GM21529 (cell line): ENCODE data around the gene LRRC66.

Source experiments
- ATAC-seq: cut with Tn5 transposase; IDR thresholded peaks from one replicate; pipeline ENCODE4 v1.9.1; 2021; ENCODE audit not compliant: unreplicated experiment

Gene LRRC66

DNA sequence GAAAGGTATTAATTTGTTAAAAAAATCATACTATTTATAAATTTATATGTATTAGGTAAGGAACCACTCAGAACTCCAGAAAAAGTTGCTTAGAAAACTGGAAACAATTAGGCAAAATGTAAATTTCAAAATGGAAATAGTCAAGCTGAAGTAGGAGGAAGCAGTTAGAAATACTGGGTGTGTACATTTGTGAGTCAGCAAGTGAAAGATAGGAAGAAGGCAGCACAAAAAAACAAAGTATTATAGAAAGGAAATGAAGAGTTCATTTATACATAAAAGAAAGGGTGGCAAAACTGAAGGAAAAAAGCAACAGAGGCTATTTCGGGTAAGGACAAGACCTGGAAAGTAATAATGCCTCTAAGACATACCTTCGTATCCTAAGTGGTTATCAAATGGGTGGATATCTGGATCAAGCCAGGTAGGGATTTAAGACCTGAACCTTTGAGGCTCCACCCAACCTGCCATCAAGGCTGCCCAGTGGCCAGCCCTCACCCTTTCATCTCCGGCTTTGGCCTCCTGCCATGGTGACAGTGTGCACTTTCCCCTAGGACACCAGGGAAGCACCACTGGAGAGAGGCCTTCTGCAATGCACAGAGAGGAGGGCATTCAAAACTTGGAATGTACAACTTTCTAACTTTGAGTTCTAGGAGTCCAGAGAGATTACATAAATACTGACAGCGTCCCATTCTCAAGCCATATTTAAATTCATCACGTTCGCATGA lies at the start of gene LRRC66:
Gene LRRC66, minus strand, starts transcription at position 428 of the 722 bp plus-strand sequence. CDS start 2,750 bp downstream, outside the sequence.
- no peak for ATAC-seq

GRCh38 chr4:52069571-52069970 lies 49.4 kb upstream of the LRRC66 start:
- ATAC-seq, result no peak

- no peak for ATAC-seq
Measured at GRCh38 chr4:52059372-52059771, 39.2 kb upstream of the LRRC66 start.

GRCh38 chr4:52058275-52058674 lies 38.1 kb upstream of the LRRC66 start:
- no peak for ATAC-seq

DNA sequence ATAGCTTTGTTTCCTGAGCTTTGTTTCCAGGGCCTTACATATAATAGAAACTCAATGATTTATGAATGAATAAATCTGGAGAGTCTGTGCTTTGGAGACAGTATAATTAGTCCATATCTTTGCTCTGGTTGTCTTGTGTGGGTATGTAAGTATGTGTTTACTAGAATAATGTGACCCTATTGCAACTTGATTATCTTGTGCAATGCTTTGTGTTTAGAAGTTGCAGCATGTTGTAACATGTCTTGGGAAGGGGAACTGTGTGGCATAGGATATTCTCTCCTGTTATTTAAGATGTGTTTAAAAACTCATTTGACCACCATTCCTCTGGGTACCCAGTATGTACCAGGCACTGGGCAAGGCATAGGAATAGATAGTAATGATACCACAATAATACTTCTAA lies 37.0 kb upstream of the LRRC66 start:
- no peak for ATAC-seq

- no peak for ATAC-seq
Measured at GRCh38 chr4:52054254-52054653, 34.1 kb upstream of the LRRC66 start.

DNA sequence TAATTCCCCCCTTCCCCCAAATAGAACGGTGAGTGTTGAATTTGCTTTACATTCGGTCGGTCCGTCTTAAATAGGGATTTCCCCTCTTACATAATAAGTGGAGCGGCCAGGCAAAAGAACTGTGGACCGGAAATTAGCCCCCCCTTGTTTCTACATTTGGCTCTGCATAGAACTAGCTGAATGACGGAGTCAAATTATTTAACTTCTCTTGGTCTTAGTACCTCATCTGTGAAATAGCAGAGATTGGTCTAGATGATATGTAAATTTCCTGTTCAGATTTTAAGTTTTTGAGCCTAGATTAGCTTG lies 32.3 kb upstream of the LRRC66 start:
- ATAC-seq, result peak; percentile 67

DNA sequence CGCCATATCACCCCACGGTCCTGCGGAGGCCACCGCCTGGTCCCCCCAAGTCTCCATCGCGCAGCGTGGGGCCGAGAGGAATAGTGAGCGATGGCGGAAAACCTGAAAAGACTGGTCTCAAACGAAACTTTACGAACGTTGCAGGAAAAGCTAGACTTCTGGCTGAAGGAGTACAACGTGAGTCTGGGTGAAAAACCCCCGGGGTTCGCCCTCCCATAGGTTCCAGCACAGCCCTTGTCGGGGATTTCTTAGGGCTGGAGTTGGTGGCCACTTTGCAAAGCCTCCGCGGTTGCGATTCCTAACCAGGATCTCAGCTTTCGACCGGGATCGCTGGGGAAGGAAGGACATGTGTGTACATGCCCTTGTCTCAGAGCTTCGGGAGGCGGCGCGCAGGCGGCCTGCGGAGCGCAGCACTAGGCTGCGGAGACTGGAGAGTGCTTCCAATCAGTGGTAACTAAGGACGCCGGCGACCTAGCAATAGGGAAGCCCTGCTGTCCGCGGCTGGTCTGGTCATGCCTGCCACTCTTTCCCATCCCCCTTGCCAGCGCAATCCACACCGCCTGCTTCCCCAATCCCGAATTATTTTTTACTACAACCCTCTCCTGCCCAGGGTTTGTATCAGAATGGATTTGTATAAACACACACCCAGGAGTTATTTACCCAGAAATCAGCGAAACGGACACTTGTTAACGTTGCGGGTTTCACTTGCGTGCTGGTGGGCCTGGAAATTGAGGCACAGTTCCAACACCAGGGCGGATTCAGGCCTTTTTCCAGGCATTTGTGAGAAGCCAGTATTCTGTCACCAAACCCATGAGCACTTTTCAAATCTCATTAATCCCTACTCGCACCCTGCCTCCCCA lies 31.7 kb upstream of the LRRC66 start:
- ATAC-seq, result peak; percentile 59

DNA sequence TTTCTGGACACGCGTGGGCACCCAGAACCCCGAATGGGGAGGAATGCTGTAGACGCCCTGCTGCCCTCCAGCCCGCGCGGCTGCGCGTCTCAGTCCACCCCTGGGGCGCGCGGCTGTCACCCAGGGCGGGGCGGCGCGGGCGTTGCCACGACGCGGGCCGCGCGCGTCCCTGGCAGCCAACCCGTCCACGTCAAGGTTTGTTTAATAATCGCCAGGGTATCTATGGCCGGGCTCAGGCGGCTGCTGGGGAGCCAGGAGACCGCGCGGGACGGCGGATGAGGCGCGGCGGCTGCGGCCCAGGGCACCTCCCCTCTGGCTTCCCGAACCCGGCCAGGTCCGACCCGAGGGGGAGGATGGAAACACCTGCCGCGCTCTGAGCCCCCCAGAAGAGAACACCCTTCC lies 31.1 kb upstream of the LRRC66 start, which contains the start of gene SPATA18:
Gene SPATA18, plus strand, starts transcription at position 92 of the 402 bp plus-strand sequence. CDS start 401 bp downstream, outside the sequence.
- peak; percentile 48 for ATAC-seq

DNA sequence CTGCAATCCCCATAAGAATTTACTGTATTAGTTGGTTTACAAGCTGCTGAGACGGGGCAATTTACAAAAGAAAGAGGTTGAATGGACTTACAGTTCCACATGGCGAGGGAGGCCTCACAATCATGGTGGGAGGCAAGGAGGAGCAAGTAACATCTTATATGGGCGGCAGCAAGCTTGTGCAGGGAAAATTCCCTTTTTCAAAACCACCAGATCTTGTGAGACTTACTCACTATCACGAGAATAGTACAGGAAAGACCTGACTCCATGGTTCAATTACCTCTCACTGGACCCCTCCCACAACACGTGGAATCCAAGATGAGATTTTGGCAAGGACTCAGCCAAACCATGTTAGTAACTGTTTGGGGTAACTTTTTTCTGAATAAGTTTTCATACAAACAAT lies 29.1 kb upstream of the LRRC66 start:
- ATAC-seq, result no peak

DNA sequence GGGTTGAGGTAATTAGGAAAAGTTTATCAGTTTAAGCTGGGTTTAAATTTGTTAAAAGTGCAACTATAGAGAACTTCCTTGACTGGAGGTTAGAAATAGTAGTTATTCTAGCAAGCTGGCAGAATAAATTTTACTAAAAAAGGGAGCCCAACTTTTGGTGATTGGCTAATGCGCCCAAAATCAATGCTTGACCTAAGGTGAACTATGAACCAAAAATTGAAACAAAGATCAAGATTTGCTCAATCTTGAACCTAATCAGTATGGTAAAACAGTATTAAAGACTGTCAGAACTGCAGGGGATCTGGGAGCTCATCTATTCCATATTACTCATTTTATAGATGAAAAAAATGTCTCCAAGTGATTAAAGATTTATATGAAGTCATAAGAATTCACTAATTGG lies 24.9 kb upstream of the LRRC66 start:
- no peak for ATAC-seq

- peak; percentile 92 for ATAC-seq
Measured at GRCh38 chr4:52038103-52038912, 18.1 kb upstream of the LRRC66 start, which contains the start of gene SGCB. SGCB (minus strand) TSS chr4:52038299; CDS start chr4:52038259, 40 bp downstream.

DNA sequence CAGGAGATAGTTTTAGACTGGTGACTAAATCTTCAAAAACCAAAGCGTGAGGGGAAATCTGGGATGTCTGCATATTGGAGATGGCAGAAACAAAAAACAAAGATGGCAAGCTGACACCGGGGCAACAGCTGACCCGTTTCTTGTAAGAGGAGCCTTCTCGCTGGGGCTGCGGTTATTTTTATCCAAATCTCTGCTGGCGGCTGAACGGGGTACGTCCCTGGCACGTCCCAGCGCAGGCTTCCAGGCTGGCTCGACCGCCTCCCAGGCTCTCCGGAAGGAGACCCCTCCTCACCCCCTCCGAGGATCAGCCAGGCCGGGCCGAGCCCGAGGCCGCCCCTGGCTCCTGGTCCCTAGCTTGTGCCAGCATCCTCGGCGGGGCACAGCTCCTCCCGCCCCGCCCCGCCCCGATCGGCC lies 17.5 kb upstream of the LRRC66 start:
- ATAC-seq, result peak; percentile 63

DNA sequence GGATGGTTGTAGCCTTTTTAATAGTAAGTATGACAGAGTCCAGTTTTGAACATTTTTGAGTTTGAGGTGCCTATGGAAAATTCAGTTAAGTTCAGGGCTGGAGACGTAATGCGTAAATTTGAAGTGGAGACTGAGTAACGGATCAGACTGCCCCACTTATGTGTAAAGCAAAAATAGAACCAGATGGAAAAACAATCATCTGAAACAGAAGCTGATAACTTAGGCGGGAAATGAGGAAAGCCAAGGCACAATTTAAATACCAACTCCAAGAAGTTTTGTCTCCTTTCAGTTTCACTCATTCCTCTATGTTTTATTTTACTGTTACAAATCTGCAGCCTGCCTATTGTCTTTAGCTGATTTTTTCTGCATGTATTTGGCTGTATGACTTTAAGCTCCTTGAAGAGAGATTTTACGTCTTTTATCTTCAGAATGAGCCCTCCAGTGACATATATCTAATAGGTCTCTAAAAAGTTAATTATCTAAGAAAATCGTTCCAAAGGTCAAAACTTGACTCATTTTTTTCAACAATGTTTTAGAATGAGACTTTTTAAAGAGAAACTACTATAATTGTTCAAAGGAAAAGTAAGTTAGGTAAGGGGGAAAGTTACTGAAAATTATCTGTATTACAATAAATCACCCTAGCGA lies 16.8 kb upstream of the LRRC66 start:
- ATAC-seq, result no peak

DNA sequence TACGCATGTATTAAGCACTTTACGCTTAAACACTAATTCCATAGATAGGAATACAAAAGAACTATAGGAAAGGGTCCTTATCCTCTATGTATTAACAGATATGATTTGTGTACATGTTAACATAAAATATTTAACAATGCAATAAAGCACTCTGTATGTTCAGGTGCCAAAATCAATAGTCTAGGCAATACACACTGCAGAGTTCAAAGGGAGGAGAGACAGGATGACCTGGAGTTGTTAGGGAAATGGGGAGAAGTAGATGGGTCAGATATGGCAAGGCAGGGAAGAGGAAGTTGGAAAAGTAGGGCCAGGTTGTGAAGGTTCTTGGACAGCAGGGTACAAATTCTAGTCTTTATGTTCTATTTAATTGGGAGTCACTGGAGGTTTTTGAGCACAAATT lies 15.0 kb upstream of the LRRC66 start:
- ATAC-seq, result no peak

DNA sequence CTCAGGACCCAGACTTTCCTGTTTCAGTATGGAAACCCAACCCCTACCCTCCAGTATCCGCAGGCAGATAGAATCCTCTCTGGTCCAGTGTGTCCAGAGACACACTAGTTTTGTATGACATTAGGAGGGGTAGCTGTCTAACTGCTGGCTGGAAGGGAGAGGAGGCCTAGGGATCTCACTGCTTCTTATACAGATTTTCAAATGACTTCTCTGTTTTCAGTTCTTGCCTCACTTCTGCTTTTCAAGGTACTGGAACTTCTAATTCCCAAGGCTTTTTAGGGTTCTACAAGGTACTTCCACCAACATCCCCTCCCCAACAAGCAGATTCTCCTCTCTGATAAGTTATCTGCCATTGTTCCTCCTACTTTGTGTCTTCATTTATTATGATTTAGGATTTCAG lies 11.8 kb upstream of the LRRC66 start:
- ATAC-seq, result no peak

DNA sequence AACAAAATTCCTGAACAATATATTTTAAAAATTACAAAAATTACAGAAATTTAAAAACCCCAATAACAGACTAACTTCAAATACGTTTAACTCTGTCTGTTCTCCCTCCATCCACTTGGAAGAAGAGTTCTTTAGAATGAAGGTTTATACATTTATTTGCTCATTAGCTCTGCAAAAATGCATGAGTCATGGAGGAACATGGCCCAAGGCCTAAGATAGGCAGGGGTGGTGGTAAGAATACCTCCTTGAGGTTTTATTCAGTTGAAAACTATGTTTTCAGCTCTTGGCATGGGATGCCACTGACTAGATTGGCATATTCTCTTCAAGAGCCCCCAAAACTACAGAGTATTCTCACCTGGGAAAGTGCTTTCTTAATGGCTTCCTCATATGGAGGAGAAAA lies 8.8 kb upstream of the LRRC66 start:
- ATAC-seq, result no peak

DNA sequence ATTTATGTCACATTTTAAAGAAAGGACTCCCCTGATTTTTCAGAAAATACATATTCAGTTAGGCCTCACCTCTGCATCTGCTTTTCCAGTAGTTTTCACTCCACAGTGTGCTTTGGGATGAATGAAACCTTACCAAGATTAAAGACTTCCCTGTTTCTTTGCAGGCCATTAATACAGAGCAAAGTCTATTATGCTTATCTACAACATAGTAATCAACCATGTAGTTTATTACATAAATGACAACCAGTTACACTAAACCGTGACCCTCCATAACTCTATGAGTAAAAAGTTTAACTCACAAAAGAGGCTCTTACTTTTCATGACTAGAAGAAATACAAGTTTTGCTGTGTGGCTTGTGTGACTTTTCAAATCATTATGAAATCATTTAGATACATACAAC lies 2.3 kb downstream of the LRRC66 start:
- no peak for ATAC-seq

DNA sequence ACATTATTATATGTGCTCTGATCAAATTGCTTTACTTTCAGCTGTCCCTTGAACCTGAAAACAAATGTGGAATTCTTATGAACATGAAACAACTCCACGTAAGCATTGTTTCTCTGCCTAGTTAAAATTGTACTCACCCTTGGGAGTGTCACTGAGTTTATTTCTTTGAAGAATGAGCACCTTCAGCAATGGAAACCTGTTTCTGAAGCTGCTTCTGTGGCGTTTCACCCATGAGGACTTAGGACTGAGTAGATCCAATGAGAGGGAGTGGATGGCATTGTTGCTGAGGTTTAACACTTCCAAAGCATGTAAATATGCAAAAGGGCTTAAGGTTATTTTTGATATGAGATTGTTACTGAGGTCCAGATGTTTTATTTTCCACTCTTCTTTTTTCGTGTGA lies 3.2 kb downstream of the LRRC66 start:
- no peak for ATAC-seq

GRCh38 chr4:52015366-52015765 lies 4.8 kb downstream of the LRRC66 start:
- ATAC-seq, result no peak

DNA sequence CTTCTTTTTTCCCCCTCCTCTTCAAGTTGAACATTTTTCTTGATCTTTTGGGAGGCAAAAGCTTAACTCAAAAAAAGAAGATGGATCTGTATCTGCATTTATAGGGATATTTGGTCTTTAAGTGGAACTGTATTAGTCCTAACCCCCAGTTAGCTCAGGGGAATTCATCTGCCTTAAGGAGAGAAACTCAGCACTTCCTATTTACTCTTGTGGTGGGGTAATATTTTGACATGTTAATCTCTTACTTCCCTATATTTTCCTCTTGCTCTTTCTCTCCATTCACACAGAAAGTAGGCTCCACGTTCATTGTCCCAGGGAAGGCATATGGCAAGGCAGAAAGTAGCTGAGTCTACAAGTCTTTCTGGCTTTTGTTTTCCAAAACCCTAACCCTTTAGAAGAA lies 5.3 kb downstream of the LRRC66 start:
- no peak for ATAC-seq
